ENCODE measurements around the gene ADAM23. TPM values are rescaled to one million over a fixed set of nuclear protein-coding genes. Genes with fewer than 3 reads are reported as not detected.

Gene ADAM23
- total RNA-seq, 2 experiments from 2014 or later: 1.7 to 3.1 TPM

GRCh38 chr2:206572725-206573124 is 129.4 kb downstream of the ADAM23 start:
- Mint-ChIP-seq H3K9me3 (no peaks in the 10 kb centered on the region), H3K4me1 (no peaks in the 10 kb centered on the region)

GRCh38 chr2:206573793-206574192 is 130.5 kb downstream of the ADAM23 start:
- ATAC-seq (ENCODE audit: low read depth) (no peak), DNase-seq (no peak)
- POLR2A ChIA-PET: no interaction called here
- Mint-ChIP-seq H3K27me3 (peaks cover 7% of the 10 kb centered on the region), H3K4me1 (no peaks in the 10 kb centered on the region), H3K4me3 (no peak overlapping the region), H3K9me3 (no peaks in the 10 kb centered on the region), H3K36me3 (no peaks in the 10 kb centered on the region), H3K27ac (no peak overlapping the region)

More at GRCh38 chr2:206572725-206573124, 129.4 kb downstream of the ADAM23 start:
- no peak overlapping the region for H3K4me3 Mint-ChIP-seq
- H3K27ac Mint-ChIP-seq: no peak overlapping the region
- H3K36me3 Mint-ChIP-seq: no peaks in the 10 kb centered on the region
- H3K27me3 Mint-ChIP-seq: peaks cover 7% of the 10 kb centered on the region
- ATAC-seq (ENCODE audit: low read depth) (no peak), DNase-seq (no peak)
- POLR2A ChIA-PET: no interaction called here

GRCh38 chr2:206584323-206585116 is 141.2 kb downstream of the ADAM23 start:
- peaks cover 2% of the 10 kb centered on the region for H3K9me3 Mint-ChIP-seq
- ATAC-seq (ENCODE audit: low read depth): no peak
- H3K36me3 Mint-ChIP-seq: no peaks in the 10 kb centered on the region
- H3K27ac Mint-ChIP-seq: no peak overlapping the region
- no peak for DNase-seq
- peaks cover 6% of the 10 kb centered on the region for H3K27me3 Mint-ChIP-seq
- POLR2A ChIA-PET: no interaction called here
- H3K4me3 Mint-ChIP-seq: no peak overlapping the region
- H3K4me1 Mint-ChIP-seq: no peaks in the 10 kb centered on the region

GRCh38 chr2:206585335-206585734 is 142.0 kb downstream of the ADAM23 start:
- peaks cover 2% of the 10 kb centered on the region for H3K9me3 Mint-ChIP-seq
- H3K27me3 Mint-ChIP-seq: peaks cover 9% of the 10 kb centered on the region
- no peaks in the 10 kb centered on the region for H3K4me1 Mint-ChIP-seq
- DNase-seq: no peak
- ATAC-seq (ENCODE audit: low read depth): no peak
- no peak overlapping the region for H3K27ac Mint-ChIP-seq
- POLR2A ChIA-PET: no interaction called here
- no peaks in the 10 kb centered on the region for H3K36me3 Mint-ChIP-seq
- no peak overlapping the region for H3K4me3 Mint-ChIP-seq

GRCh38 chr2:206586609-206587008 is 143.3 kb downstream of the ADAM23 start:
- POLR2A ChIA-PET: no interaction called here
- no peak overlapping the region for H3K27ac Mint-ChIP-seq

GRCh38 chr2:206597717-206598218 is 154.4 kb downstream of the ADAM23 start:
- DNase-seq (no peak), ATAC-seq (ENCODE audit: low read depth) (no peak)
- Mint-ChIP-seq H3K4me1 (no peaks in the 10 kb centered on the region), H3K4me3 (no peak overlapping the region), H3K36me3 (no peaks in the 10 kb centered on the region), H3K9me3 (no peaks in the 10 kb centered on the region), H3K27ac (no peak overlapping the region), H3K27me3 (peaks cover 5% of the 10 kb centered on the region)
- POLR2A ChIA-PET: no interaction called here

More at GRCh38 chr2:206586609-206587008, 143.3 kb downstream of the ADAM23 start:
- no peak for ATAC-seq (ENCODE audit: low read depth)
- H3K4me1 Mint-ChIP-seq: no peaks in the 10 kb centered on the region
- peaks cover 9% of the 10 kb centered on the region for H3K27me3 Mint-ChIP-seq
- peaks cover 2% of the 10 kb centered on the region for H3K9me3 Mint-ChIP-seq
- H3K36me3 Mint-ChIP-seq: no peaks in the 10 kb centered on the region
- H3K4me3 Mint-ChIP-seq: no peak overlapping the region
- DNase-seq: no peak

GRCh38 chr2:206603243-206603642 is 159.9 kb downstream of the ADAM23 start:
- DNase-seq (no peak), ATAC-seq (ENCODE audit: low read depth) (no peak)
- Mint-ChIP-seq H3K9me3 (no peaks in the 10 kb centered on the region), H3K27ac (no peak overlapping the region), H3K4me3 (no peak overlapping the region), H3K36me3 (no peaks in the 10 kb centered on the region), H3K27me3 (peaks cover 16% of the 10 kb centered on the region), H3K4me1 (no peaks in the 10 kb centered on the region)
- POLR2A ChIA-PET: no interaction called here

GRCh38 chr2:206610451-206610850 is 167.1 kb downstream of the ADAM23 start:
- POLR2A ChIA-PET: no interaction called here
- Mint-ChIP-seq H3K36me3 (no peaks in the 10 kb centered on the region), H3K27me3 (peaks cover 11% of the 10 kb centered on the region), H3K4me3 (no peak overlapping the region), H3K27ac (no peak overlapping the region), H3K9me3 (no peaks in the 10 kb centered on the region), H3K4me1 (peaks cover 4% of the 10 kb centered on the region)
- ATAC-seq (ENCODE audit: low read depth) (no peak), DNase-seq (no peak)

- Mint-ChIP-seq H3K4me1 (peaks cover 4% of the 10 kb centered on the region), H3K4me3 (no peak overlapping the region), H3K36me3 (no peaks in the 10 kb centered on the region), H3K27me3 (peaks cover 6% of the 10 kb centered on the region), H3K9me3 (no peaks in the 10 kb centered on the region), H3K27ac (no peak overlapping the region)
- DNase-seq (no peak), ATAC-seq (ENCODE audit: low read depth) (no peak)
- POLR2A ChIA-PET: no interaction called here
Measured at GRCh38 chr2:206611191-206611590, 167.9 kb downstream of the ADAM23 start.

GRCh38 chr2:206611736-206612135 is 168.4 kb downstream of the ADAM23 start:
- DNase-seq: no peak
- peaks cover 6% of the 10 kb centered on the region for H3K27me3 Mint-ChIP-seq
- H3K4me3 Mint-ChIP-seq: no peak overlapping the region
- no peak for ATAC-seq (ENCODE audit: low read depth)
- no peak overlapping the region for H3K27ac Mint-ChIP-seq
- POLR2A ChIA-PET: no interaction called here
- H3K4me1 Mint-ChIP-seq: peaks cover 4% of the 10 kb centered on the region
- H3K9me3 Mint-ChIP-seq: no peaks in the 10 kb centered on the region
- H3K36me3 Mint-ChIP-seq: no peaks in the 10 kb centered on the region

GRCh38 chr2:206614811-206615210 is 171.5 kb downstream of the ADAM23 start:
- H3K4me3 Mint-ChIP-seq: no peak overlapping the region

GRCh38 chr2:206615417-206616089 is 172.2 kb downstream of the ADAM23 start:
- Mint-ChIP-seq H3K4me3 (no peak overlapping the region), H3K9me3 (no peaks in the 10 kb centered on the region), H3K27ac (no peak overlapping the region), H3K4me1 (no peaks in the 10 kb centered on the region), H3K36me3 (no peaks in the 10 kb centered on the region), H3K27me3 (peaks cover 2% of the 10 kb centered on the region)
- no peak for DNase-seq
- POLR2A ChIA-PET: no interaction called here
- no peak for ATAC-seq (ENCODE audit: low read depth)

More at GRCh38 chr2:206614811-206615210, 171.5 kb downstream of the ADAM23 start:
- Mint-ChIP-seq H3K36me3 (no peaks in the 10 kb centered on the region), H3K4me1 (peaks cover under 1% of the 10 kb centered on the region), H3K27ac (no peak overlapping the region), H3K9me3 (no peaks in the 10 kb centered on the region), H3K27me3 (peaks cover 2% of the 10 kb centered on the region)
- ATAC-seq (ENCODE audit: low read depth) (no peak), DNase-seq (no peak)
- POLR2A ChIA-PET: no interaction called here

- DNase-seq: no peak
- Mint-ChIP-seq H3K4me3 (no peak overlapping the region), H3K4me1 (no peaks in the 10 kb centered on the region), H3K27me3 (peaks cover 2% of the 10 kb centered on the region), H3K9me3 (no peaks in the 10 kb centered on the region), H3K36me3 (no peaks in the 10 kb centered on the region), H3K27ac (no peak overlapping the region)
- no peak for ATAC-seq (ENCODE audit: low read depth)
- POLR2A ChIA-PET: no interaction called here
Measured at GRCh38 chr2:206616151-206616550, 172.8 kb downstream of the ADAM23 start.

- Mint-ChIP-seq H3K4me1 (no peaks in the 10 kb centered on the region), H3K27ac (no peak overlapping the region), H3K36me3 (no peaks in the 10 kb centered on the region), H3K9me3 (no peaks in the 10 kb centered on the region), H3K4me3 (no peak overlapping the region), H3K27me3 (peaks cover 2% of the 10 kb centered on the region)
- no peak for DNase-seq
- ATAC-seq (ENCODE audit: low read depth): no peak
- POLR2A ChIA-PET: no interaction called here
Measured at GRCh38 chr2:206619011-206619410, 175.7 kb downstream of the ADAM23 start.
